Adipose tissue (tissue), 3 donors: ENCODE results near the gene GJE1. TPM values are rescaled to one million over a fixed set of nuclear protein-coding genes. Genes with fewer than 3 reads are reported as not detected.
"Not testable (repeated sequence)": the region's sequence is repeated elsewhere in the genome, so short reads cannot be mapped to it uniquely, and the experiment has no call there.

Experiments used
- H3K27ac ChIP-seq: one replicate; pipeline ENCODE4 v1.5.1; 2013; ENCODE audit warnings: low read depth, low read length
- WGBS, 3 donors: extraction: QIAGEN DNeasy Blood & Tissue Kit; methylation state at CpG; one replicate each; pipeline ENCODE4 v1.1.7; 2013; 5-methylcytosine and 5-hydroxymethylcytosine counted together
- polyA plus RNA-seq, 3 donors: library from polyadenylated mRNA; stranded (reverse); fragments of 200-250 nt; gene quantifications; one replicate each; pipeline ENCODE4 v1.2.3, GENCODE V29; 2013
- donor health status: healthy with polysubstance abuse.
- donor health status: Bipolar disorder and iron deficiency.
- donor health status: healthy.

Gene GJE1
- polyA plus RNA-seq, 3 donors: not detected

- 30 to 42% (median 42%) methylated on average over 5 of the region's 5 CpGs for WGBS, 3 donors
- no peak overlapping the region for H3K27ac ChIP-seq
Observed at GRCh38 chr6:142155895-142156757, 23.4 kb downstream of the GJE1 start.

GRCh38 chr6:142156758-142157068 lies 24.0 kb downstream of the GJE1 start:
- WGBS, 3 donors: 81 to 88% (median 88%) methylated on average over 4 of the region's 4 CpGs
- not testable (repeated sequence) for H3K27ac ChIP-seq

DNA sequence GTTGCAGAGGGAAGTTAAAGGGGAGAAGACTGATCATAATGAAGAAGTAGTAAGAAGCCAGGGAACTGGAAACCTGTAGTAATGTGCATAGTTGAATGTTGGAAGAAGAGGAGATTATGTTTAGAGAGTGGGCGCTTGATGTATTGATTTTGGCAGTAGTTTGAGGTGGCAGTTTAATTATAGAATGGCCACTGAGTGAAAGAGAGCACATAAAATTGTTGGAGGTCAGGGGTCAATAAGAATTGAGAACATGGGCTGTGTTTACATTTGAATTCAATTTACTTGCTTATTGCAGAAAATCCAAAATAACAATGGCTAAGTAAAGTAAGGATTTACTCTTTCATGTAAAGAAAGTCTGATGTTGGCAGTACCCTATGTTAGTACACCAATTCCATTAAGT lies 30.1 kb downstream of the GJE1 start:
- no peak overlapping the region for H3K27ac ChIP-seq
- 43 to 95% (median 85%) methylated on average over 1 of the region's 1 CpG for WGBS, 3 donors

- WGBS, 3 donors: 79 to 92% (median 89%) methylated on average over 4 of the region's 4 CpGs
Observed at GRCh38 chr6:142165227-142165626, 32.5 kb downstream of the GJE1 start.

GRCh38 chr6:142167071-142167470 lies 34.3 kb downstream of the GJE1 start:
- no peak overlapping the region for H3K27ac ChIP-seq
- WGBS, 3 donors: 77 to 88% (median 79%) methylated on average over 3 of the region's 3 CpGs

More at GRCh38 chr6:142165227-142165626, 32.5 kb downstream of the GJE1 start:
- no peak overlapping the region for H3K27ac ChIP-seq

DNA sequence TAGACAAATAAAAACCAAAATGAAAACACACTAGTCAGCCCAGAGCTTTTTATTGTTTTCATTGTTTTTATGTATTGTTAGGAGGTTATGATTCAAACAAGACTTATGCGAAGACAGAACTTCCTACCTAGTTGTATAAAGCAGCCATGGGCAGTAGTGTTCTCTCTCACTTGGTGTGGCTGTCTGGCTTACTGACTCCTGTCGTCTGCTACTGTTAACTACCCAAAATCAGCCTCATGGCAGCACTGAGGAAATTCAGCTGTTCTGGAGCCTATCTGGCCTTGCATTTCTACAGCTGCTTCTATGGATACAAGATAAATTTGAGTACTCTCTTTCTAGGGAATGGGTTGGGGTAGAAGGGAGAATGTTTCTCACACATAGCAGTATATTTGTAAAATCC lies 34.8 kb downstream of the GJE1 start:
- 75 to 86% (median 78%) methylated on average over 2 of the region's 2 CpGs for WGBS, 3 donors
- no peak overlapping the region for H3K27ac ChIP-seq

DNA sequence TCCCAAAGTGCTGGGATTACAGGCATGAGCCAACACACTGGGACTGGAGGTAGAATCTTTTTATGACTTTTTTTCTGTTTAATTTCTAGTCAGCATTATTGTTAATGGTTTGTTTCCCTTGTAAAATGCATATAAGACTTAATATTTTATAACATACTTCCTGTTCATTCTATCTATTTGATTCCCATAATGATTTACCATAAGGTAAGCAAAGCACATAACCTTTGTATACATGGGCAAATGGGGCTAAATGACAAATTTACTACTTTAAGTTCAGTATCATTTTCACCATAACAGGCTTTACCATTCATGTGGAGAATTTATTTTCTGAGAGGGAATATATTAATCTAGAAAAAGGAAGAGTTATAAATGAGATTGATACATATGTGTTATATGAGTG lies 38.6 kb downstream of the GJE1 start:
- no peak overlapping the region for H3K27ac ChIP-seq

- no peak overlapping the region for H3K27ac ChIP-seq
Observed at GRCh38 chr6:142172758-142173157, 40.0 kb downstream of the GJE1 start.

DNA sequence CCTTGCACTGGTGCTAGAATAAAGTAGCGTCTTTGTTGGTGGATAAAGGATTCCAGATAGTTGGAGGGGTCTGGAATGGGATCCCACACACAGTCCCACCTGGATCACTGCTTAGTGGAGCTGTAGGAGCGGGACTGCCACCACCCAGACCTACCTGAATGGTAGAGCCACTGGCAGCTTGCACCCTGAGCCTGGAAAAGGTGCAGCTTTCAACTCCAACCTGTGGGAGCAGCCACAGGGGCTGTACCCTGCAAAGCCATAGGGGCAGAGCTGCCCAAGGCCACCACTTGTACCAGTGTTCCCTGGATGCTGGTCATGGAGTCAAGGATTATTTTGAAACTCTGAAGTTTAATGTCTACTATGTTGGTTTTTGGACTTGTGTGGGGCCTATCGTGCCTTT lies 41.3 kb downstream of the GJE1 start:
- 96 to 99% (median 96%) methylated on average over 3 of the region's 3 CpGs for WGBS, 3 donors

GRCh38 chr6:142174703-142175102 lies 42.0 kb downstream of the GJE1 start:
- 71 to 93% (median 79%) methylated on average over 6 of the region's 6 CpGs for WGBS, 3 donors
- H3K27ac ChIP-seq: no peak overlapping the region

More for the DNA sequence above, 41.3 kb downstream of the GJE1 start:
- H3K27ac ChIP-seq: no peak overlapping the region

DNA sequence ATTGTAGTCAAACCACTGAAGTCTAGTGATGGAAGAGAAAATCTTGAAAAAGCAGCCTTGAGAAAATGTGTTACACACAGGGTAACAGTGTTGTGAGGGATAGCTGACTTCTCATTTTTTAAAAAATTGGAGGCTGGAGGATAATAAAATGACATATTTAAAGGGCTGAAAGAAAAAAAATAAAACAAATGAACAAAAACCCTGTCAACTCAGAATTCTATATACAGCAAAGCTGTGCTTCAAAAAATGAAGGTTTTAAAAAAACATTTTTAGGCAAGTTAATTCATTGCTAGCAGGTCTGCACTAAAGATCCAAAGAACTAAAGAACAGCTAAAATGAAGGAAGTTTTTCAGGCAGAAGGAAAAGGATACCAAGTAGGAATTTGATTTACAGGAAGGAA lies 45.4 kb downstream of the GJE1 start:
- H3K27ac ChIP-seq: no peak overlapping the region

GRCh38 chr6:142182004-142182403 lies 49.3 kb downstream of the GJE1 start:
- no peak overlapping the region for H3K27ac ChIP-seq

GRCh38 chr6:142183351-142183750 lies 50.6 kb downstream of the GJE1 start:
- WGBS, 3 donors: 92 to 100% (median 94%) methylated on average over 1 of the region's 1 CpG

DNA sequence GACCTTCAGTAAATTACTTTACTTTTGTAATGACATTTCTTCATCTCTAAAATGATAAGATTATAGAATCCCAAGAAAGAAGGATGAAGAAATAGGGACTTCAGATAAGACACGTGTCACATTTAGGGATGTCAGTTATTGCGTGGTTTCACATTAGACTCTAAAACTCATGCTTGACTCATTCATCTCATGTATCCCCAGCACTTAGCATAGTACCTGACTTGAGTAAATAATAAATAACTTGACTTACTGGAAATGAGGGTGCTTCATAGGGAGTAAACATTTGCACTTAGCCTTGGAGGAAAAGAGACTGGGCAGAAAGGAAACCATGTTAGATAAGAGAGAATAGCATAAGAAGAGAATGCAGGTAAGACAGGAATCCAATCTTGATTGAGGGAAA lies 51.6 kb downstream of the GJE1 start:
- WGBS, 3 donors: 78 to 90% (median 88%) methylated on average over 2 of the region's 2 CpGs
- H3K27ac ChIP-seq: no peak overlapping the region

More at GRCh38 chr6:142183351-142183750, 50.6 kb downstream of the GJE1 start:
- H3K27ac ChIP-seq: no peak overlapping the region

Other genes starting within 250 kb of the GJE1 start
- gene NMBR, start 14.2 kb downstream of the GJE1 start, polyA plus RNA-seq: under 1 TPM in 2 of 3 donors, not detected in 1; 0.03 to 0.06 TPM
- 10 to 100 TPM; 14.0 to 31.4 (median 22.2) TPM for gene VTA1, start 14.3 kb downstream of the GJE1 start, polyA plus RNA-seq
- 1 to 10 TPM; 1.3 to 2.8 (median 1.9) TPM for gene ADGRG6, start 169.1 kb downstream of the GJE1 start, polyA plus RNA-seq